Suprapubic skin (tissue), 4 donors: ENCODE measurements around the gene ING2. TPM values are rescaled to one million over a fixed set of nuclear protein-coding genes. Genes with fewer than 3 reads are reported as not detected.

Source experiments
- DNase-seq, 2 donors: peaks; one replicate each; pipeline ENCODE4 v3.0.0-alpha.2; 2019; ENCODE audit warnings: low spot score in 2 of 2
- H3K27ac ChIP-seq: fragments of 200-600 bp; sonication (generic); one replicate; pipeline ENCODE4 v1.5.1; 2019
- H3K27me3 ChIP-seq: fragments of 200-600 bp; sonication (generic); one replicate; pipeline ENCODE4 v1.5.1; 2019
- H3K36me3 ChIP-seq: fragments of 200-600 bp; sonication (generic); one replicate; pipeline ENCODE4 v1.5.1; 2019
- H3K4me1 ChIP-seq: fragments of 200-600 bp; sonication (generic); one replicate; pipeline ENCODE4 v1.5.1; 2019
- H3K4me3 ChIP-seq: fragments of 200-600 bp; sonication (generic); one replicate; pipeline ENCODE4 v1.5.1; 2019; ENCODE audit warnings: mild to moderate bottlenecking
- H3K9me3 ChIP-seq: fragments of 200-600 bp; sonication (generic); one replicate; pipeline ENCODE4 v1.5.1; 2019
- EP300 ChIP-seq: sonication (generic); formaldehyde crosslinking; IDR thresholded peaks from one replicate; pipeline ENCODE4 v1.6.1; 2017; ENCODE audit warnings: antibody characterized with exemption
- POLR2A ChIP-seq, 2 donors: fragments of 450-650 bp; IDR thresholded peaks; one replicate each; pipeline ENCODE4 v1.6.1; 2017; ENCODE audit warnings: antibody characterized with exemption in 2 of 2, mild to moderate bottlenecking in 2 of 2, moderate library complexity in 2 of 2
- POLR2AphosphoS5 ChIP-seq, 3 donors: sonication (generic); formaldehyde crosslinking; IDR thresholded peaks; one replicate each; pipeline ENCODE4 v1.6.1; 2017; ENCODE audit warnings: antibody characterized with exemption in 3 of 3
- WGBS: methylation state at CpG from one replicate; pipeline ENCODE4 v1.1.5; 2018; 5-methylcytosine and 5-hydroxymethylcytosine counted together
- total RNA-seq, 4 donors: library from RNA; depleted of rRNA; stranded (reverse); fragments of >200 nt; gene quantifications; one replicate each; pipeline ENCODE4 v1.1.0, GENCODE V29; 2016
- TF ChIP-seq, protein P1 (sequence below), 2 donors: fragments of 200-600 bp in 1 of 2; fragments of 450-650 bp in 1 of 2; sonication (generic) in 1 of 2; IDR thresholded peaks; one replicate each; pipeline ENCODE4 v1.5.1; 2016 to 2019; ENCODE audit warnings: antibody characterized with exemption in 2 of 2, mild to moderate bottlenecking in 1 of 2, moderate library complexity in 1 of 2

The ING2 gene
- total RNA-seq, 4 donors from 2014 or later, result 9.9 to 21.2 (median 18.8) TPM

DNA sequence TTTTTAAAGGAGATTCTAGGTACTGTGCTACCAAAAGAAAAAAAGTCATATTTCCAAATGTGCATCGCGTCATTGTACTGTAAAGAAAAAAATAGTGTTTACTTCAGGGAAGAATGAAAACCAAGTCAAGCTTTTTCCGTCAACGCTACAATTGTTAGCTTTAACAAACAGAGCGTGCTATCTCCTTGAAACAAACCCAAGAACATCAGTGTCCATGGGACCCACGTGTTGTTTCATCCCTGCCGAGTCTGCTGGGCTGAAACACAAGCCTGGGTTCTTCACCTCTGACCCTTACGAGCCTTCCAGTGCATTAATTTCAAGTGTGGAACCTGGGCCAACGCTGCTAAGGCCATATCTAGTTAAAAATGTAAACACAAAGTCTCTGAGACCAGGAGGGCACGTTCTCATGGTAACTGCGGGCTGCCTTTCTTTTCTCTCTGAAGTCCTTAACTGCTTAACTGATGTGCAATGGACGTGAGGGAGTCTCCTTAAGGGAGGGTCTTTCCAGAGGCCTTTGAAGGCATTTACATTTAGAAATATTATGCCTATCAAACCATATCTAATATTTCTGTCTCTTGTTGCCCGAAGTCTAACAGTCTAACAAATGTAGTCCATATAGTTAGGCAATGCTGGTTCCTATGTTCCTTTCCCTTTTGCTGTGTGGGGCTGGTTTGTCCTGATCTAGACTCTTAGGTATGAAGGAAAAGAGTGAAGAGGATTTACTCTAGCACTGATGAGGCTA is 36.3 kb downstream of the ING2 start:
- 30% methylated on average over 13 of the region's 13 CpGs for WGBS
- TF ChIP-seq, protein P1, sequence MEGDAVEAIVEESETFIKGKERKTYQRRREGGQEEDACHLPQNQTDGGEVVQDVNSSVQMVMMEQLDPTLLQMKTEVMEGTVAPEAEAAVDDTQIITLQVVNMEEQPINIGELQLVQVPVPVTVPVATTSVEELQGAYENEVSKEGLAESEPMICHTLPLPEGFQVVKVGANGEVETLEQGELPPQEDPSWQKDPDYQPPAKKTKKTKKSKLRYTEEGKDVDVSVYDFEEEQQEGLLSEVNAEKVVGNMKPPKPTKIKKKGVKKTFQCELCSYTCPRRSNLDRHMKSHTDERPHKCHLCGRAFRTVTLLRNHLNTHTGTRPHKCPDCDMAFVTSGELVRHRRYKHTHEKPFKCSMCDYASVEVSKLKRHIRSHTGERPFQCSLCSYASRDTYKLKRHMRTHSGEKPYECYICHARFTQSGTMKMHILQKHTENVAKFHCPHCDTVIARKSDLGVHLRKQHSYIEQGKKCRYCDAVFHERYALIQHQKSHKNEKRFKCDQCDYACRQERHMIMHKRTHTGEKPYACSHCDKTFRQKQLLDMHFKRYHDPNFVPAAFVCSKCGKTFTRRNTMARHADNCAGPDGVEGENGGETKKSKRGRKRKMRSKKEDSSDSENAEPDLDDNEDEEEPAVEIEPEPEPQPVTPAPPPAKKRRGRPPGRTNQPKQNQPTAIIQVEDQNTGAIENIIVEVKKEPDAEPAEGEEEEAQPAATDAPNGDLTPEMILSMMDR (IDR thresholded peaks at IDR 0.05), result no peak
- TF ChIP-seq POLR2AphosphoS5 (IDR thresholded peaks at IDR 0.05), result no peak
- Histone ChIP-seq H3K4me1 (peaks cover 4% of the 10 kb centered on the region), H3K27ac (no peak overlapping the region), H3K27me3 (no peaks in the 10 kb centered on the region), H3K36me3 (no peaks in the 10 kb centered on the region), H3K9me3 (peaks cover 4% of the 10 kb centered on the region), H3K4me3 (no peak overlapping the region)
- DNase-seq, result no peak

DNA sequence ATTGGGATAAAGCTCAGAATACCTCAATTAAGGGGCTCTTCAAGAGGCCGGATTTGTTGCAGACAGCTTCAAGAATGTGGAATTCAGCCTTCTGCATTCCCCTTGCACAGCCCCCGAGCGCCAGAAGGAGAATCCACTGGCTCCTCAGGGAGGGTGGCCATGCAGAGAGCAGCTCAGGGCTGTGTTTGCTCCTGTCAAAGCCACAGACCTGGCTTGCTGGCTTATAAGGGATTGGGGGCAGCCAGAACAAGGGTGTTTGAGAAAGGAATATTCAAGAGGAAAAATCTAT is 36.8 kb downstream of the ING2 start:
- H3K4me1 ChIP-seq, result peaks cover 4% of the 10 kb centered on the region
- no peak overlapping the region for H3K4me3 ChIP-seq
- H3K9me3 ChIP-seq, result peaks cover 4% of the 10 kb centered on the region
- TF ChIP-seq EP300, result no peak
- TF ChIP-seq, protein P1 (IDR thresholded peaks at IDR 0.05), result no peak
- no peak for TF ChIP-seq POLR2A (IDR thresholded peaks at IDR 0.05)
- TF ChIP-seq POLR2AphosphoS5 (IDR thresholded peaks at IDR 0.05), result no peak
- no peaks in the 10 kb centered on the region for H3K36me3 ChIP-seq
- DNase-seq, result no peak
- no peaks in the 10 kb centered on the region for H3K27me3 ChIP-seq
- 67% methylated on average over 3 of the region's 3 CpGs for WGBS
- H3K27ac ChIP-seq, result no peak overlapping the region

DNA sequence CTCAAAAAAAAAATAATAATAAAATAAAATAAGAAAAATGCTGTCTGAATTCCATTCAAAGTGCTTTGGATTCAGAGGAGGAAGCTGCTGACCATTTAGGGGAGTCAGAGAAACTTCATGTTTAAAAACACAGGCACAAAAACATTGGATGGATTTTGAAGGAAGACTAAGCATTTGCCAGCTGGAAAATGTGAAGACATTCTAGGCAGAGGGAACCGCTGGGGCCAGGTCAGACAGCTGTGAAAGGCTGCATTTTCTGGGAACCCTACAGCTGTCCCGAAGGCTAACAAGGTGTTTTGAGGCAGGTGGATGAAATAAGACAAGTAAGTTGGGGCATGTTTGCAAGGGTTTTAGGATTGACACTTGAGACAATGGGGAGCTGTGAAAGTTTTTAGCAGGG is 38.6 kb downstream of the ING2 start:
- Histone ChIP-seq H3K4me1 (peaks cover 4% of the 10 kb centered on the region), H3K27me3 (no peaks in the 10 kb centered on the region), H3K27ac (no peak overlapping the region), H3K36me3 (no peaks in the 10 kb centered on the region), H3K4me3 (no peak overlapping the region), H3K9me3 (peaks cover 4% of the 10 kb centered on the region)
- no peak for DNase-seq
- no peak for TF ChIP-seq EP300
- TF ChIP-seq, protein P1 (IDR thresholded peaks at IDR 0.05), result no peak
- no peak for TF ChIP-seq POLR2A (IDR thresholded peaks at IDR 0.05)
- no peak for TF ChIP-seq POLR2AphosphoS5 (IDR thresholded peaks at IDR 0.05)
- 68% methylated on average over 2 of the region's 2 CpGs for WGBS

DNA sequence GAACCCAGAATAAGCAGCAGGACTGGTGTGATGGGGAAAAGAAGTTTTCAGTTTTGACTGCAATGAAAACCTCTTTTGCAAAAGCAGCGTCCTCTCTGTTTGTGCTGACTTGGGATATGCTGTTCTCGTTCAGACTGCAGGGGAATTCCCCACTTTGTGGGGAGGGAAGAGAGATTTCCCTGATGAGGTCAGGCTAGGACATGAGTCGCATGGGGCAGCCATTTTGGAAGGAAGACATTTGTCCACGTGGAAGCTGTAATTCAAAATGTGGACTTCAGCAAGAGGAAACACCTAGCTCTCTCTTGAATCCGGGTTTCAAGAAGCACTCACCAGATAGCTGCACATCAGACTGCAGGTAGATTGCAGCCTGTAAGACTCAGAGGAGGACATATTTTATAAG is 39.3 kb downstream of the ING2 start:
- H3K27ac ChIP-seq, result no peak overlapping the region
- WGBS, result 64% methylated on average over 5 of the region's 5 CpGs
- TF ChIP-seq, protein P1 (IDR thresholded peaks at IDR 0.05), result no peak
- no peak overlapping the region for H3K4me3 ChIP-seq
- H3K36me3 ChIP-seq, result no peaks in the 10 kb centered on the region
- DNase-seq, result no peak
- H3K4me1 ChIP-seq, result peaks cover 4% of the 10 kb centered on the region
- peaks cover 4% of the 10 kb centered on the region for H3K9me3 ChIP-seq
- H3K27me3 ChIP-seq, result no peaks in the 10 kb centered on the region

DNA sequence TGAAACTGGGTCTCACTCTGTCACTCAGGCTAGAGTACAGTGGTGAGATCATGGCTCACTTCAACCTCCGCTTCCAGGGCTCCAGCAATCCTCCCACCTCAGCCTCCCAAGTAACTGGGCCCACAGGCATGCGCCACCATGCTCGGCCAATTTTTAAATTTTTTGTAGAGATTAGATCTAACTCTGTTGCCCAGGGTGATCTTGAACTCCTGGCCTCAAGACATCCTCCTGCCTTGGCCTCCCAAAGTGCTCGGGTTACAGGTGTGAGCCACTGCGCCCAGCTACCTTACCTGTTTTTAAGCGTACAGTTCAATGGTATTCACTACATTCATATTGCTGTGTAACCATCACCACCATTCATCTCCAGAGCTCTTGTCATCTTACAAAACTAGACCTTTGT is 41.5 kb downstream of the ING2 start:
- H3K27ac ChIP-seq, result no peak overlapping the region
- no peaks in the 10 kb centered on the region for H3K4me1 ChIP-seq
- H3K9me3 ChIP-seq, result peaks cover 4% of the 10 kb centered on the region
- no peak overlapping the region for H3K4me3 ChIP-seq
- DNase-seq, result no peak
- 95% methylated on average over 6 of the region's 6 CpGs for WGBS
- no peaks in the 10 kb centered on the region for H3K36me3 ChIP-seq
- no peaks in the 10 kb centered on the region for H3K27me3 ChIP-seq
- TF ChIP-seq EP300 (no peak), POLR2AphosphoS5 (IDR thresholded peaks at IDR 0.05) (no peak), POLR2A (IDR thresholded peaks at IDR 0.05) (no peak)
- TF ChIP-seq, protein P1 (IDR thresholded peaks at IDR 0.05), result no peak
